UCSD-AML1 (cell line): ENCODE results near the gene CHRM5.

Experiments
- DNase-seq: peaks from one replicate; lab custom pipeline; 2025; ENCODE audit not compliant: unreplicated experiment; lab: John Stamatoyannopoulos, UW

CHRM5 gene

GRCh38 chr15:33968224-33968623, at the start of gene CHRM5:
CHRM5 (plus strand) TSS chr15:33968497; CDS start chr15:34062718, 94,221 bp downstream.
- no peak for DNase-seq

- no peak for DNase-seq
These were observed 44.9 kb upstream of the CHRM5 start for GRCh38 chr15:33923446-33923845.

- no peak for DNase-seq
These were observed 42.0 kb upstream of the CHRM5 start for GRCh38 chr15:33926260-33926659.

GRCh38 chr15:33932734-33933133, 35.6 kb upstream of the CHRM5 start:
- DNase-seq = no peak

- no peak for DNase-seq
These were observed 33.9 kb upstream of the CHRM5 start for GRCh38 chr15:33934396-33934795.

GRCh38 chr15:33934921-33935320, 33.4 kb upstream of the CHRM5 start:
- DNase-seq = no peak

GRCh38 chr15:33941279-33942063, 26.8 kb upstream of the CHRM5 start:
- no peak for DNase-seq

- no peak for DNase-seq
These were observed 22.1 kb upstream of the CHRM5 start for GRCh38 chr15:33946152-33946551.

- DNase-seq = no peak
These were observed 12.4 kb upstream of the CHRM5 start for GRCh38 chr15:33955945-33956344.

GRCh38 chr15:33956397-33956796, 11.9 kb upstream of the CHRM5 start:
- no peak for DNase-seq

GRCh38 chr15:33959844-33960548, 8.3 kb upstream of the CHRM5 start:
- DNase-seq = no peak

- no peak for DNase-seq
These were observed 7.8 kb upstream of the CHRM5 start for GRCh38 chr15:33960549-33960935.

- no peak for DNase-seq
These were observed 4.2 kb upstream of the CHRM5 start for GRCh38 chr15:33963831-33964664.

GRCh38 chr15:33964665-33965040, 3.6 kb upstream of the CHRM5 start:
- DNase-seq = no peak

GRCh38 chr15:33968821-33969220, 524 bp downstream of the CHRM5 start:
- DNase-seq = no peak

- no peak for DNase-seq
These were observed 3.5 kb downstream of the CHRM5 start for GRCh38 chr15:33971811-33972210.

- DNase-seq = no peak
These were observed 6.8 kb downstream of the CHRM5 start for GRCh38 chr15:33975022-33975565.

GRCh38 chr15:33980159-33980558, 11.9 kb downstream of the CHRM5 start:
- DNase-seq = no peak

GRCh38 chr15:33982516-33982915, 14.2 kb downstream of the CHRM5 start:
- no peak for DNase-seq

- no peak for DNase-seq
These were observed 17.0 kb downstream of the CHRM5 start for GRCh38 chr15:33985287-33985686.

- DNase-seq = no peak
These were observed 17.5 kb downstream of the CHRM5 start for GRCh38 chr15:33985751-33986150.
